Smooth muscle cell (in vitro differentiated cells): ENCODE data around the gene ANTXR1. TPM values are rescaled to one million over a fixed set of nuclear protein-coding genes. Genes with fewer than 3 reads are reported as not detected.
A peak's percentile ranks its signal among the peaks of the same experiment; 100 is the strongest.

Experiments
- DNase-seq: peaks from one replicate; lab custom pipeline; 2025; ENCODE audit not compliant: unreplicated experiment; lab: John Stamatoyannopoulos, UW
- H2AFZ ChIP-seq: fragments of 200-600 bp; sonication (generic); 2 replicates; pipeline ENCODE4 v1.6.0; 2016; ENCODE audit warnings: antibody characterized with exemption, low read depth, mild to moderate bottlenecking
- H3F3A ChIP-seq: fragments of 200-600 bp; sonication (generic); 2 replicates; pipeline ENCODE4 v1.6.0; 2017; ENCODE audit warnings: antibody characterized with exemption, low read depth
- H3K27ac ChIP-seq: fragments of 200-600 bp; sonication (generic); 2 replicates; pipeline ENCODE4 v1.5.1; 2016; ENCODE audit warnings: low read depth, mild to moderate bottlenecking
- H3K27me3 ChIP-seq: fragments of 200-600 bp; sonication (generic); 2 replicates; pipeline ENCODE4 v1.6.1; 2016; ENCODE audit warnings: low read depth, mild to moderate bottlenecking
- H3K36me3 ChIP-seq: fragments of 200-600 bp; sonication (generic); 2 replicates; pipeline ENCODE4 v1.5.1; 2016; ENCODE audit warnings: low read depth
- H3K4me1 ChIP-seq: fragments of 200-600 bp; sonication (generic); 2 replicates; pipeline ENCODE4 v1.5.1; 2016; ENCODE audit warnings: low read depth
- H3K4me2 ChIP-seq: fragments of 200-600 bp; sonication (generic); 2 replicates; pipeline ENCODE4 v1.6.0; 2016; ENCODE audit warnings: mild to moderate bottlenecking
- H3K4me3 ChIP-seq: fragments of 200-600 bp; sonication (generic); 2 replicates; pipeline ENCODE4 v1.5.1; 2016; ENCODE audit warnings: mild to moderate bottlenecking
- H3K79me2 ChIP-seq: fragments of 200-600 bp; sonication (generic); 2 replicates; pipeline ENCODE4 v1.6.0; 2016; ENCODE audit warnings: low read depth, mild to moderate bottlenecking
- H3K9ac ChIP-seq: fragments of 200-600 bp; sonication (generic); 2 replicates; pipeline ENCODE4 v1.6.0; 2016; ENCODE audit warnings: low read depth
- H3K9me3 ChIP-seq: fragments of 200-600 bp; sonication (generic); replicated peaks from 2 replicates; pipeline ENCODE4 v1.5.1; 2016; ENCODE audit warnings: low read depth
- H4K20me1 ChIP-seq: fragments of 200-600 bp; sonication (generic); 2 replicates; pipeline ENCODE4 v1.6.0; 2016; ENCODE audit warnings: low read depth
- CTCF ChIP-seq: fragments of 200-600 bp; sonication (generic); IDR thresholded peaks from 2 replicates; pipeline ENCODE4 v1.5.1; 2017; ENCODE audit warnings: borderline replicate concordance, mild to moderate bottlenecking, antibody characterized with exemption; ENCODE audit not compliant: insufficient read depth, poor library complexity, severe bottlenecking
- WGBS: methylation state at CpG from one replicate; pipeline ENCODE4 v1.1.7; 2016; ENCODE audit warnings: low lambda C conversion rate; 5-methylcytosine and 5-hydroxymethylcytosine counted together
- polyA plus RNA-seq: library from polyadenylated mRNA; unstranded; fragments of >200 nt; fragmentation: Nextera tagmentation; extraction: Ambion mirVana; gene quantifications from 2 replicates; pipeline ENCODE4 v1.2.1, GENCODE V29; 2016
- total RNA-seq: library from RNA; depleted of rRNA; stranded (reverse); fragments of >200 nt; gene quantifications from 2 replicates; pipeline ENCODE4 v1.2.3, GENCODE V29; 2014

ANTXR1 gene
- total and polyA plus RNA-seq, 2 experiments from 2014 or later, result 292 to 309 TPM

GRCh38 chr2:69007169-69007568 lies 5.8 kb upstream of the ANTXR1 start:
- DNase-seq, result no peak
- Histone ChIP-seq H3K9me3 (no peaks in the 10 kb centered on the region), H3K36me3 (no peaks in the 10 kb centered on the region), H3K27me3 (no peaks in the 10 kb centered on the region), H3K4me2 (no peak overlapping the region), H3K79me2 (no peaks in the 10 kb centered on the region), H3F3A (peaks cover 8% of the 10 kb centered on the region), H3K9ac (no peak overlapping the region), H3K27ac (no peak overlapping the region), H3K4me3 (no peak overlapping the region), H2AFZ (no peak overlapping the region), H3K4me1 (no peaks in the 10 kb centered on the region), H4K20me1 (no peaks in the 10 kb centered on the region)
- no peak for TF ChIP-seq CTCF

- no peaks in the 10 kb centered on the region for H4K20me1 ChIP-seq
- no peaks in the 10 kb centered on the region for H3K9me3 ChIP-seq
- H3F3A ChIP-seq, result peaks cover 8% of the 10 kb centered on the region
- H3K79me2 ChIP-seq, result no peaks in the 10 kb centered on the region
- no peaks in the 10 kb centered on the region for H3K36me3 ChIP-seq
- DNase-seq, result no peak
- H3K27me3 ChIP-seq, result no peaks in the 10 kb centered on the region
- H3K4me3 ChIP-seq, result no peak overlapping the region
- H3K4me2 ChIP-seq, result no peak overlapping the region
- no peak for TF ChIP-seq CTCF
- H3K4me1 ChIP-seq, result no peaks in the 10 kb centered on the region
- H3K27ac ChIP-seq, result no peak overlapping the region
- H3K9ac ChIP-seq, result no peak overlapping the region
- H2AFZ ChIP-seq, result no peak overlapping the region
Observed at GRCh38 chr2:69007603-69008002, 5.4 kb upstream of the ANTXR1 start.

GRCh38 chr2:69010437-69011194 lies 2.4 kb upstream of the ANTXR1 start:
- TF ChIP-seq CTCF, result no peak
- Histone ChIP-seq H3K79me2 (peaks cover 22% of the 10 kb centered on the region), H3K4me3 (no peak overlapping the region), H3F3A (peaks cover 13% of the 10 kb centered on the region), H3K27me3 (no peaks in the 10 kb centered on the region), H3K9ac (no peak overlapping the region), H2AFZ (peak overlapping the region; percentile 58), H3K4me2 (no peak overlapping the region), H3K4me1 (peaks cover 10% of the 10 kb centered on the region), H4K20me1 (peaks cover 10% of the 10 kb centered on the region), H3K36me3 (no peaks in the 10 kb centered on the region), H3K27ac (no peak overlapping the region), H3K9me3 (no peaks in the 10 kb centered on the region)
- DNase-seq, result no peak
- WGBS, result 54% methylated on average over 8 of the region's 8 CpGs

- TF ChIP-seq CTCF, result no peak
- Histone ChIP-seq H3K9ac (no peak overlapping the region), H3K4me3 (no peak overlapping the region), H3K4me1 (peaks cover 12% of the 10 kb centered on the region), H3K79me2 (peaks cover 33% of the 10 kb centered on the region), H2AFZ (no peak overlapping the region), H3K4me2 (no peak overlapping the region), H3K27ac (peak overlapping the region; percentile 57), H4K20me1 (peaks cover 21% of the 10 kb centered on the region), H3K36me3 (no peaks in the 10 kb centered on the region), H3K9me3 (no peaks in the 10 kb centered on the region), H3K27me3 (no peaks in the 10 kb centered on the region), H3F3A (peaks cover 20% of the 10 kb centered on the region)
- WGBS, result 72% methylated on average over 4 of the region's 4 CpGs
- DNase-seq, result no peak
Observed at GRCh38 chr2:69011611-69012157, 1.3 kb upstream of the ANTXR1 start.
